ENCODE results near the gene COL5A1.

DNA sequence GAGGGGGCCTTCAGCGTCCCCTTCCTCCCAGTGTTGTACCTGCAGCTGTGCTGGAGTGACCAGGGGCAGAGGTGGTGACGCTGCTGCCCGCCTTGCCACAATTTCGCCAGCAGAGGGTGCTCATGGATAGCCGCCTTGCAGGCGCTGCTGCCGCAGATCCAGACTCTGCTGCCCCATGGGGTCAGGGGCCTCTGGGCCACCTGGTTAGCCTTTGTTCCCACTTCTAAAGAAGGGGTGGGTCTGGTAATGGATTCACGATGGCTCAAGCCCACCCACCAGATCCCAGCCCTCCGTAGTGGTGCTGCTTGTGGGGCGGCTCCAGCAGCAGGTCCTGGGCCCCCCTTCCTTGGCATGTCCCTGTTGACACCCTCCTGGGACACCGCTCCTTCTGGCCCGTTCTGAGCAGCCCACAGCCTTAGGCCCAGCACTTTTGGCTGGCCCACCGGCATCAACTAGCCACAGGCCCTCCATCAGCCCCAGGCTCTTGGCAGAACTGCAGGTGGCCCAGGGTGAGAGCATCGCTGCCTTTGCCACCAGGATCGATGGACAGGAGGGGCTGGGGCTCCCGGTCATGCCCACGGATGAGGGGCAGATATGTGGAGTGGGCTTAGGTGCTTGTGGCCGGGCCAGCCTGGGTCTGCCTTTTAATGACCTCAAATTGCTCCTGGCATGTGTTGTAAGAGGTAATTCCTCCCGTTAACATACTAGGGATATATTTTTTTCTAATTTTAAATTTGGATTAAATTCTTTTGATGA is 57.2 kb downstream of the COL5A1 start:
- TF ChIP-seq, protein P1, sequence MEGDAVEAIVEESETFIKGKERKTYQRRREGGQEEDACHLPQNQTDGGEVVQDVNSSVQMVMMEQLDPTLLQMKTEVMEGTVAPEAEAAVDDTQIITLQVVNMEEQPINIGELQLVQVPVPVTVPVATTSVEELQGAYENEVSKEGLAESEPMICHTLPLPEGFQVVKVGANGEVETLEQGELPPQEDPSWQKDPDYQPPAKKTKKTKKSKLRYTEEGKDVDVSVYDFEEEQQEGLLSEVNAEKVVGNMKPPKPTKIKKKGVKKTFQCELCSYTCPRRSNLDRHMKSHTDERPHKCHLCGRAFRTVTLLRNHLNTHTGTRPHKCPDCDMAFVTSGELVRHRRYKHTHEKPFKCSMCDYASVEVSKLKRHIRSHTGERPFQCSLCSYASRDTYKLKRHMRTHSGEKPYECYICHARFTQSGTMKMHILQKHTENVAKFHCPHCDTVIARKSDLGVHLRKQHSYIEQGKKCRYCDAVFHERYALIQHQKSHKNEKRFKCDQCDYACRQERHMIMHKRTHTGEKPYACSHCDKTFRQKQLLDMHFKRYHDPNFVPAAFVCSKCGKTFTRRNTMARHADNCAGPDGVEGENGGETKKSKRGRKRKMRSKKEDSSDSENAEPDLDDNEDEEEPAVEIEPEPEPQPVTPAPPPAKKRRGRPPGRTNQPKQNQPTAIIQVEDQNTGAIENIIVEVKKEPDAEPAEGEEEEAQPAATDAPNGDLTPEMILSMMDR (IDR thresholded peaks at IDR 0.05), result peak; percentile 96
- peak; percentile 42 for TF ChIP-seq EZH2phosphoT487 (IDR thresholded peaks at IDR 0.05)
